Cardiac fibroblast (primary cell): ENCODE measurements around the gene NANS.
"Not testable (repeated sequence)": the region's sequence is repeated elsewhere in the genome, so short reads cannot be mapped to it uniquely, and the experiment has no call there.

Source experiments
- DNase-seq, 2 donors: peaks; one replicate each; pipeline versions ENCODE4 v3.0.0 to v3.0.0-alpha.2; 2010; ENCODE audit warnings: low read depth in 2 of 2
- H3K4me3 ChIP-seq, 2 donors: replicated peaks in 1 of 2; 1 replicate in 1 of 2; 2 replicates in 1 of 2; pipeline ENCODE4 v1.5.1; 2011; ENCODE audit warnings: low read depth in 2 of 2, low read length in 2 of 2, mild to moderate bottlenecking in 2 of 2, moderate library complexity in 1 of 2
- CTCF ChIP-seq: IDR thresholded peaks from one replicate; pipeline ENCODE4 v1.5.1; 2011; ENCODE audit warnings: low read depth, mild to moderate bottlenecking, low read length, inconsistent platforms

Gene NANS

GRCh38 chr9:98087420-98088354 lies 31.2 kb downstream of the NANS start:
- TF ChIP-seq CTCF, result no peak
- peak overlapping the region; percentile 13 to 33 for H3K4me3 ChIP-seq
- peak; percentile 41 to 63 for DNase-seq

GRCh38 chr9:98090674-98091073 lies 34.1 kb downstream of the NANS start:
- peak; percentile 18 for TF ChIP-seq CTCF
- not testable (repeated sequence) for H3K4me3 ChIP-seq, DNase-seq

GRCh38 chr9:98091735-98092612 lies 35.4 kb downstream of the NANS start:
- no peak overlapping the region for H3K4me3 ChIP-seq
- no peak for TF ChIP-seq CTCF
- peak; percentile 34 to 61 for DNase-seq

GRCh38 chr9:98092613-98092931 lies 36.0 kb downstream of the NANS start:
- no peak for DNase-seq

GRCh38 chr9:98094316-98094715 lies 37.8 kb downstream of the NANS start:
- no peak for TF ChIP-seq CTCF

More at GRCh38 chr9:98092613-98092931, 36.0 kb downstream of the NANS start:
- TF ChIP-seq CTCF, result no peak
- H3K4me3 ChIP-seq, result no peak overlapping the region

GRCh38 chr9:98094851-98095250 lies 38.3 kb downstream of the NANS start:
- no peak for DNase-seq
- no peak for TF ChIP-seq CTCF
- no peak overlapping the region for H3K4me3 ChIP-seq

More at GRCh38 chr9:98094316-98094715, 37.8 kb downstream of the NANS start:
- no peak for DNase-seq
- H3K4me3 ChIP-seq, result no peak overlapping the region
